Right cardiac atrium (tissue), 5 donors: ENCODE results near the gene MC5R. TPM values are rescaled to one million over a fixed set of nuclear protein-coding genes. Genes with fewer than 3 reads are reported as not detected.
"Not testable (repeated sequence)": the region's sequence is repeated elsewhere in the genome, so short reads cannot be mapped to it uniquely, and the experiment has no call there.

Source experiments
- ATAC-seq, 2 donors: fragments of 200-7000 bp; cut with Tn5 transposase; one replicate each; pipeline versions ENCODE4 v1.8.0 to v1.9.1; 2020; ENCODE audit warnings: moderate library complexity in 2 of 2, mild to moderate bottlenecking in 1 of 2
- DNase-seq, 3 donors: peaks; one replicate each; pipeline ENCODE4 v3.0.0-alpha.2; 2020
- H3K27ac ChIP-seq: one replicate; pipeline ENCODE4 v1.5.1; 2013; ENCODE audit warnings: mild to moderate bottlenecking, low read length, control low read depth, moderate library complexity
- H3K27me3 ChIP-seq: one replicate; pipeline ENCODE4 v1.6.1; 2013; ENCODE audit not compliant: control insufficient read depth, insufficient read depth
- H3K4me1 ChIP-seq: one replicate; pipeline ENCODE4 v1.6.1; 2013; ENCODE audit warnings: low read length; ENCODE audit not compliant: control insufficient read depth, insufficient read depth
- H3K4me3 ChIP-seq: one replicate; pipeline ENCODE4 v1.5.1; 2013; ENCODE audit warnings: low read length, control low read depth
- H3K9me3 ChIP-seq: one replicate; pipeline ENCODE4 v1.6.1; 2013; ENCODE audit warnings: low read length; ENCODE audit not compliant: control insufficient read depth
- WGBS: extraction: QIAGEN DNeasy Blood & Tissue Kit; methylation state at CpG from one replicate; pipeline ENCODE4 v1.1.7; 2013; 5-methylcytosine and 5-hydroxymethylcytosine counted together
- intact Hi-C, 4 donors: fragments of 100-400 bp; cut with DNase I; formaldehyde crosslinking; loops; one replicate each; pipeline versions ENCODE4 v1.11.0 to v1.14.0; 2022 to 2023
- polyA plus RNA-seq: library from polyadenylated mRNA; stranded (reverse); fragments of 200-250 nt; gene quantifications from one replicate; pipeline ENCODE4 v1.2.3, GENCODE V29; 2013
- total RNA-seq, 4 donors: library from RNA; stranded (reverse); fragmentation: NEBNext Ultra II Directional; extraction: Animal tissue kit (Norgen Biotek cat#: 25700); gene quantifications; one replicate each; pipeline ENCODE4 v1.2.1, GENCODE V29; 2021
- donor health status: healthy with polysubstance abuse.
- donor health status: DM: no; HTN: yes; CAD: no.
- donor health status: DM: no; HTN: no; CAD: no.
- donor health status: DM: no; HTN: yes; CAD: no; lungs with severe emphysema.
- donor health status: DM: yes; HTN: yes; CAD: no.

MC5R gene
- total and polyA plus RNA-seq, 5 donors: not detected

- WGBS: 93% methylated on average over 22 of the region's 22 CpGs
- DNase-seq (no peak), ATAC-seq (no peak)
- intact Hi-C loops: no loop called here
- Histone ChIP-seq H3K9me3 (no peaks in the 10 kb centered on the region), H3K27me3 (no peaks in the 10 kb centered on the region), H3K4me3 (no peak overlapping the region), H3K27ac (no peak overlapping the region), H3K4me1 (no peaks in the 10 kb centered on the region)
These were observed 12.6 kb downstream of the MC5R start for GRCh38 chr18:13836559-13836958.

GRCh38 chr18:13849791-13850190 is 25.8 kb downstream of the MC5R start:
- 86% methylated on average over 4 of the region's 4 CpGs for WGBS
- Histone ChIP-seq H3K4me1 (no peaks in the 10 kb centered on the region), H3K4me3 (no peak overlapping the region), H3K27ac (no peak overlapping the region), H3K9me3 (no peaks in the 10 kb centered on the region), H3K27me3 (no peaks in the 10 kb centered on the region)
- intact Hi-C loops: no loop called here
- ATAC-seq (no peak), DNase-seq (no peak)

GRCh38 chr18:13862898-13863297 is 38.9 kb downstream of the MC5R start:
- DNase-seq, H3K27me3 ChIP-seq, ATAC-seq, intact Hi-C loops, H3K4me1 ChIP-seq, H3K9me3 ChIP-seq, H3K4me3 ChIP-seq, H3K27ac ChIP-seq: not testable (repeated sequence)
- 47% methylated on average over 7 of the region's 7 CpGs for WGBS

GRCh38 chr18:13868501-13869271 is 44.7 kb downstream of the MC5R start:
- 3% methylated on average over 51 of the region's 51 CpGs for WGBS
- DNase-seq (no peak), ATAC-seq (no peak)
- no peak overlapping the region for H3K4me3 ChIP-seq
- H3K4me1 ChIP-seq: no peaks in the 10 kb centered on the region
- H3K27me3 ChIP-seq: no peaks in the 10 kb centered on the region
- intact Hi-C loops: no loop called here
- no peak overlapping the region for H3K27ac ChIP-seq
- H3K9me3 ChIP-seq: no peaks in the 10 kb centered on the region

GRCh38 chr18:13871701-13872100 is 47.8 kb downstream of the MC5R start:
- Histone ChIP-seq H3K4me1 (no peaks in the 10 kb centered on the region), H3K27ac (no peak overlapping the region), H3K4me3 (no peak overlapping the region), H3K27me3 (no peaks in the 10 kb centered on the region), H3K9me3 (no peaks in the 10 kb centered on the region)
- WGBS: 55% methylated on average over 13 of the region's 13 CpGs
- DNase-seq (no peak), ATAC-seq (no peak)
- intact Hi-C loops: no loop called here

- H3K9me3 ChIP-seq: no peaks in the 10 kb centered on the region
- no peak for DNase-seq
- H3K4me3 ChIP-seq: no peak overlapping the region
- H3K27me3 ChIP-seq: no peaks in the 10 kb centered on the region
- 85% methylated on average over 14 of the region's 14 CpGs for WGBS
- no peaks in the 10 kb centered on the region for H3K4me1 ChIP-seq
- no peak for ATAC-seq
- no peak overlapping the region for H3K27ac ChIP-seq
- intact Hi-C loops: no loop called here
These were observed 48.4 kb downstream of the MC5R start for GRCh38 chr18:13872373-13872772.

GRCh38 chr18:13872932-13873331 is 49.0 kb downstream of the MC5R start:
- WGBS: 59% methylated on average over 5 of the region's 5 CpGs
- DNase-seq (no peak), ATAC-seq (no peak)
- no peaks in the 10 kb centered on the region for H3K27me3 ChIP-seq
- no peak overlapping the region for H3K27ac ChIP-seq
- no peaks in the 10 kb centered on the region for H3K9me3 ChIP-seq
- H3K4me3 ChIP-seq: no peak overlapping the region
- no peaks in the 10 kb centered on the region for H3K4me1 ChIP-seq
- intact Hi-C loops: no loop called here

- Histone ChIP-seq H3K27ac (no peak overlapping the region), H3K4me1 (no peaks in the 10 kb centered on the region), H3K27me3 (no peaks in the 10 kb centered on the region), H3K4me3 (no peak overlapping the region), H3K9me3 (no peaks in the 10 kb centered on the region)
- DNase-seq (no peak), ATAC-seq (no peak)
- intact Hi-C loops: no loop called here
- 86% methylated on average over 4 of the region's 4 CpGs for WGBS
These were observed 50.6 kb downstream of the MC5R start for GRCh38 chr18:13874558-13874957.

Other genes starting within 250 kb of the MC5R start
- gene FAM210A, start 97.6 kb upstream of the MC5R start, total RNA-seq: 10 to 100 TPM; 40.1 to 66.5 (median 48.1) TPM
- gene FAM210A, start 97.6 kb upstream of the MC5R start, polyA plus RNA-seq: 12.6 TPM
- 10 to 100 TPM; 27.8 to 40.1 (median 34.5) TPM for gene RNMT, start 97.5 kb upstream of the MC5R start, total RNA-seq
- gene RNMT, start 97.5 kb upstream of the MC5R start, polyA plus RNA-seq: 18.8 TPM
- gene MC2R, start 91.4 kb downstream of the MC5R start, total RNA-seq: not detected
- not detected for gene MC2R, start 91.4 kb downstream of the MC5R start, polyA plus RNA-seq